ENCODE measurements around the gene DDX6.
"Not testable (repeated sequence)": the region's sequence is repeated elsewhere in the genome, so short reads cannot be mapped to it uniquely, and the experiment has no call there.

The DDX6 gene

GRCh38 chr11:118791111-118791960 is at the start of gene DDX6:
DDX6 (minus strand) TSS chr11:118791164; CDS start chr11:118786251, 4,913 bp downstream.
- DNase-seq, result peak; percentile 44

- DNase-seq, result no peak
Measured at GRCh38 chr11:118838905-118839553, 48.1 kb upstream of the DDX6 start.

GRCh38 chr11:118837868-118838267 is 46.9 kb upstream of the DDX6 start:
- no peak for DNase-seq

GRCh38 chr11:118834427-118835028 is 43.6 kb upstream of the DDX6 start:
- no peak for DNase-seq

- DNase-seq, result no peak
Measured at GRCh38 chr11:118827118-118827517, 36.2 kb upstream of the DDX6 start.

- DNase-seq, result not testable (repeated sequence)
Measured at GRCh38 chr11:118822936-118823510, 32.1 kb upstream of the DDX6 start.

GRCh38 chr11:118820412-118821357 is 29.7 kb upstream of the DDX6 start:
- no peak for DNase-seq

- not testable (repeated sequence) for DNase-seq
Measured at GRCh38 chr11:118820025-118820379, 29.0 kb upstream of the DDX6 start.

GRCh38 chr11:118819334-118820024 is 28.5 kb upstream of the DDX6 start:
- no peak for DNase-seq

- DNase-seq, result no peak
Measured at GRCh38 chr11:118818130-118818529, 27.2 kb upstream of the DDX6 start.

- DNase-seq, result no peak
Measured at GRCh38 chr11:118813551-118813950, 22.6 kb upstream of the DDX6 start.

- DNase-seq, result no peak
Measured at GRCh38 chr11:118812485-118812884, 21.5 kb upstream of the DDX6 start.

- DNase-seq, result no peak
Measured at GRCh38 chr11:118807800-118808778, 17.1 kb upstream of the DDX6 start.

GRCh38 chr11:118806400-118806799 is 15.4 kb upstream of the DDX6 start:
- DNase-seq, result no peak

- no peak for DNase-seq
Measured at GRCh38 chr11:118804094-118804493, 13.1 kb upstream of the DDX6 start.

GRCh38 chr11:118799372-118799771 is 8.4 kb upstream of the DDX6 start:
- DNase-seq, result no peak

- DNase-seq, result no peak
Measured at GRCh38 chr11:118797510-118797909, 6.5 kb upstream of the DDX6 start.

- peak; percentile 79 for DNase-seq
Measured at GRCh38 chr11:118792570-118793124, 1.7 kb upstream of the DDX6 start.

- no peak for DNase-seq
Measured at GRCh38 chr11:118791961-118792569, 1.1 kb upstream of the DDX6 start.

Data from NCI-H1048 (cell line).